Keratinocyte (primary cell): Measurements from ENCODE around the gene STYXL1. TPM values are rescaled to one million over a fixed set of nuclear protein-coding genes. Genes with fewer than 3 reads are reported as not detected.

Experiments used
- DNase-seq: peaks from one replicate; pipeline ENCODE4 v3.0.0-alpha.2; 2011; ENCODE audit warnings: low read depth, missing footprints, low spot score
- FAIRE-seq: peaks from 2 replicates; lab custom pipeline; 2011; peaks lifted over from hg19 to GRCh38; lab: Jason Lieb, UNC
- H2AFZ ChIP-seq: 2 replicates; pipeline ENCODE4 v1.6.0; 2012; ENCODE audit warnings: low read length, control low read depth, inconsistent platforms; ENCODE audit not compliant: control insufficient read depth
- H3K27ac ChIP-seq: 2 replicates; pipeline ENCODE4 v1.5.1; 2011; ENCODE audit warnings: low read length; ENCODE audit not compliant: control insufficient read depth, insufficient read depth
- H3K27me3 ChIP-seq: 3 replicates; pipeline ENCODE4 v1.6.0; 2011; ENCODE audit warnings: low read length; ENCODE audit not compliant: control insufficient read depth, insufficient read depth; ENCODE audit errors: extremely low read depth
- H3K36me3 ChIP-seq, 2 experiments: 2 replicates in 1 of 2; 3 replicates in 1 of 2; pipeline ENCODE4 v1.5.1; 2011; ENCODE audit warnings: low read length in 2 of 2, mild to moderate bottlenecking in 1 of 2; ENCODE audit not compliant: control insufficient read depth in 2 of 2, insufficient read depth in 2 of 2; ENCODE audit errors: extremely low read depth in 1 of 2
- H3K4me1 ChIP-seq: 3 replicates; pipeline ENCODE4 v1.5.1; 2011; ENCODE audit warnings: low read length; ENCODE audit not compliant: control insufficient read depth, insufficient read depth; ENCODE audit errors: extremely low read depth
- H3K4me2 ChIP-seq: 3 replicates; pipeline ENCODE4 v1.6.0; 2011; ENCODE audit warnings: low read depth, low read length; ENCODE audit not compliant: control insufficient read depth, insufficient read depth; ENCODE audit errors: extremely low read depth
- H3K4me3 ChIP-seq, 3 experiments: fragments of 200-600 bp in 1 of 3; sonication (generic) in 1 of 3; 2 replicates in 2 of 3; 3 replicates in 1 of 3; pipeline ENCODE4 v1.5.1; 2011 to 2016; ENCODE audit warnings: low read length in 3 of 3, mild to moderate bottlenecking in 3 of 3, control low read depth in 2 of 3, inconsistent platforms in 1 of 3, low read depth in 1 of 3, mixed read lengths in 1 of 3, mixed run types in 1 of 3, moderate library complexity in 1 of 3; ENCODE audit not compliant: control insufficient read depth in 2 of 3, insufficient read depth in 2 of 3; ENCODE audit errors: extremely low read depth in 1 of 3
- H3K79me2 ChIP-seq: 2 replicates; pipeline ENCODE4 v1.6.0; 2012; ENCODE audit warnings: low read length; ENCODE audit not compliant: control insufficient read depth, insufficient read depth
- H3K9ac ChIP-seq: 3 replicates; pipeline ENCODE4 v1.6.0; 2011; ENCODE audit warnings: low read length; ENCODE audit not compliant: control insufficient read depth, insufficient read depth; ENCODE audit errors: extremely low read depth
- H3K9me1 ChIP-seq: 3 replicates; pipeline ENCODE4 v1.6.0; 2011; ENCODE audit warnings: low read length; ENCODE audit not compliant: control insufficient read depth, insufficient read depth; ENCODE audit errors: extremely low read depth
- H3K9me3 ChIP-seq: 2 replicates; pipeline ENCODE4 v1.5.1; 2012; ENCODE audit warnings: low read depth, low read length; ENCODE audit not compliant: control insufficient read depth
- H4K20me1 ChIP-seq: 3 replicates; pipeline ENCODE4 v1.6.0; 2011; ENCODE audit warnings: low read length; ENCODE audit not compliant: control insufficient read depth, insufficient read depth; ENCODE audit errors: extremely low read depth
- EZH2 ChIP-seq: IDR thresholded peaks from one replicate; pipeline ENCODE4 v1.6.1; 2012; ENCODE audit warnings: inconsistent platforms, mild to moderate bottlenecking, low read length, moderate library complexity
- dilution Hi-C: fragments of 300-500 bp; cut with MboI; formaldehyde crosslinking; loops from one replicate; pipeline ENCODE4 v1.7.0; 2020; ENCODE audit warnings: low sequenced_read_pairs; ENCODE audit not compliant: extremely low pct_ligation_motif_present
- polyA plus RNA-seq, 5 experiments: library from polyadenylated mRNA; depleted of rRNA in 3 of 5; stranded (reverse) in 3 of 5; stranded (forward) in 1 of 5; unstranded in 1 of 5; fragments of >200 nt; gene quantifications; 1 replicate in 1 of 5; 2 replicates in 3 of 5; 3 replicates in 1 of 5; pipeline versions ENCODE4 v1.2.1 to v1.2.3, GENCODE V29; 2011 to 2012; ENCODE audit warnings: missing spikeins in 2 of 5, low read depth in 1 of 5, low replicate concordance in 1 of 5
- TF ChIP-seq, protein P1 (sequence below), 3 experiments: IDR thresholded peaks in 1 of 3; conservative IDR thresholded peaks in 1 of 3; optimal IDR thresholded peaks in 1 of 3; 2 replicates in 2 of 3; 3 replicates in 1 of 3; pipeline versions ENCODE3 to v1.5.1; 2011; ENCODE audit warnings: low read length in 3 of 3, mild to moderate bottlenecking in 3 of 3, moderate library complexity in 2 of 3, control low read depth in 1 of 3, inconsistent platforms in 1 of 3; ENCODE audit not compliant: insufficient read depth in 2 of 3; ENCODE audit errors: extremely low read depth in 1 of 3

The STYXL1 gene
- polyA plus RNA-seq, 1 donor (not counting 4 experiments of a cell fraction or from before 2014, with no cell fraction given), result 76.2 TPM

DNA sequence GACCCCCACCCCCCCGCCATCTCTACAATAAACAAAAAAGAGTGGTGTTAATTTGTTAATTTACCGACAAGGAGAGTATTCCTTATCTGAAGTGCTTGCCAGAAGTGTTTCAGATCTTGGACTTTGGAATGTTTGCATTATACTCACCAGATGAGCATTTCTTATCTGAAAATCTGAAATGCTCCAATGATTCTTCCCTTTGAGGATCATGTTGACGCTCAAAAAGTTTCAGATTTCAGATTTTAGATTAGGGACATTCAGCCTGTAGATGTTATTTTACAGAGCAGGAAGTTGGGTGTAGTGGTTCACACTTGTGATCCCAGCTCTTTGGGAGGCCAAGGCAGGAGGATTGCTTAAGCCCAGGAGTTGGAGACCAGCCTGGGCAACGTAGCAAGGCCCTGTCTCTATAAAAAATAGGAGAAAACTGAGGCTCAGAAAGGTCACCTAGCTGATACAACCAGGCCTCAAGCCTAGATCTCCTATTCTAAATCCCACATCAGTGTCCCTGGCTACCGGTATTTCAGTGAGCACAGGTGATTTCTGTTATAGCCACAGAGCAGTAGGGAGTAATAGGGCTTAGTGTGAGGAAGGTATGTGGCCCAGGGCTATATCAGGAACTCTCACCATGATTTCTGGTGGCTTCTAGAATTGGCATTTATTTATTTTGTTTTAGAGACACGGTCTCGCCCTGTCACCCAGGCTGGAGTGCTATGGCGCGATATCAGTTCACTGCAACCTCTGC lies 88.8 kb downstream of the STYXL1 start:
- H4K20me1 ChIP-seq, result no peaks in the 10 kb centered on the region
- dilution Hi-C loops, result no loop called here
- H3K4me1 ChIP-seq, result peaks cover 3% of the 10 kb centered on the region
- H2AFZ ChIP-seq, result no peak overlapping the region
- no peak overlapping the region for H3K4me3 ChIP-seq
- DNase-seq, result no peak
- H3K9ac ChIP-seq, result no peak overlapping the region
- no peak for FAIRE-seq
- H3K79me2 ChIP-seq, result no peaks in the 10 kb centered on the region
- no peak for TF ChIP-seq EZH2
- TF ChIP-seq, protein P1, sequence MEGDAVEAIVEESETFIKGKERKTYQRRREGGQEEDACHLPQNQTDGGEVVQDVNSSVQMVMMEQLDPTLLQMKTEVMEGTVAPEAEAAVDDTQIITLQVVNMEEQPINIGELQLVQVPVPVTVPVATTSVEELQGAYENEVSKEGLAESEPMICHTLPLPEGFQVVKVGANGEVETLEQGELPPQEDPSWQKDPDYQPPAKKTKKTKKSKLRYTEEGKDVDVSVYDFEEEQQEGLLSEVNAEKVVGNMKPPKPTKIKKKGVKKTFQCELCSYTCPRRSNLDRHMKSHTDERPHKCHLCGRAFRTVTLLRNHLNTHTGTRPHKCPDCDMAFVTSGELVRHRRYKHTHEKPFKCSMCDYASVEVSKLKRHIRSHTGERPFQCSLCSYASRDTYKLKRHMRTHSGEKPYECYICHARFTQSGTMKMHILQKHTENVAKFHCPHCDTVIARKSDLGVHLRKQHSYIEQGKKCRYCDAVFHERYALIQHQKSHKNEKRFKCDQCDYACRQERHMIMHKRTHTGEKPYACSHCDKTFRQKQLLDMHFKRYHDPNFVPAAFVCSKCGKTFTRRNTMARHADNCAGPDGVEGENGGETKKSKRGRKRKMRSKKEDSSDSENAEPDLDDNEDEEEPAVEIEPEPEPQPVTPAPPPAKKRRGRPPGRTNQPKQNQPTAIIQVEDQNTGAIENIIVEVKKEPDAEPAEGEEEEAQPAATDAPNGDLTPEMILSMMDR (optimal IDR thresholded peaks at IDR 0.05 in 1 of 3, IDR thresholded peaks at IDR 0.05 in 1 of 3, conservative IDR thresholded peaks at IDR 0.05 in 1 of 3; ENCODE audit: extremely low read depth in 1 of 3, insufficient read depth in 2 of 3, low read length in 3 of 3), result no peak
- H3K27me3 ChIP-seq, result no peaks in the 10 kb centered on the region
- peaks cover 10 to 15% of the 10 kb centered on the region in 2 experiments for H3K36me3 ChIP-seq
- H3K9me3 ChIP-seq, result no peaks in the 10 kb centered on the region
- H3K9me1 ChIP-seq, result no peaks in the 10 kb centered on the region
- H3K4me2 ChIP-seq, result no peak overlapping the region
- no peak overlapping the region for H3K27ac ChIP-seq

DNA sequence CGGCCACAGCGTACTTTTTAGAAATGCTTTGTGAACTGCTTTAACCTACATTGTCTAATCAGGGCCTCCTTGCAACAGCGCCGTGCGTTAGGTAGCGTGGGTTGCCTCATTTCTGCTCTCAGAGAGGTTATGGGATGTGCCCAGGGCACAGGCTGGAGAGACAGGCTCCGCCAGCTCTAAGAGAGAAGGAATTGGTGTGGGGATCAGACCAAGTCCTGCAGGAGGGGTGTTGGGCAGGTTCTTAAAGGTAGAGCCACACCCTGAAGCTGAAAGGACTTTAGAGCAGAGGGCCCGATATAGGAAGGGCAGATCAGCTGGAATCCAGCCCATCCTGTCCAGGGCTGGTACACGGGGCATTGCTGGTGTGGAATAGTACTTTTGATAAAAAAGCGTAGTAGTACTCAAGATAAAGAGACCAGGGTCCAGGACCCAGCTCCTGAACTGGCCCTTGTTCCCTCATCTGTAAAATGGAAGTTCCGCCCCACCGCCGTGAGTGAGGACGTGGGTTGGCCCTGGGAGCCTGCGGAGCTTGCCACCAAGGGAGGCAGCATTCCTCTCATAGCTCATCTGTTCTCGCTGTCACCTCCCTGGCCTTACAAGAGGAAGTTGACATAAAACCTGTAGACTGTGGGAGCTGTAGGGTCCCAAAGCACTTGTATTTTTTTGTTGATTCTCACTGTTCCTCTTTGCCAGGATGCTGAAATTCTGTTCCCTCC lies 90.6 kb downstream of the STYXL1 start:
- Histone ChIP-seq H3K9ac (no peak overlapping the region), H3K4me3 (no peak overlapping the region), H3K79me2 (no peaks in the 10 kb centered on the region), H4K20me1 (no peaks in the 10 kb centered on the region), H3K4me2 (no peak overlapping the region), H3K36me3 (peaks cover 13 to 15% of the 10 kb centered on the region in 2 experiments), H3K27me3 (no peaks in the 10 kb centered on the region), H3K4me1 (peaks cover 3% of the 10 kb centered on the region), H2AFZ (no peak overlapping the region), H3K9me3 (no peaks in the 10 kb centered on the region), H3K9me1 (no peaks in the 10 kb centered on the region), H3K27ac (no peak overlapping the region)
- dilution Hi-C loops, result no loop called here
- FAIRE-seq (no peak), DNase-seq (no peak)
- TF ChIP-seq, protein P1 (optimal IDR thresholded peaks at IDR 0.05 in 1 of 3, IDR thresholded peaks at IDR 0.05 in 1 of 3, conservative IDR thresholded peaks at IDR 0.05 in 1 of 3; ENCODE audit: extremely low read depth in 1 of 3, insufficient read depth in 2 of 3, low read length in 3 of 3), result no peak
- TF ChIP-seq EZH2, result no peak
